AG09319 (cell line): ENCODE data around the gene BFSP1.

Experiments
- DNase-seq: peaks from one replicate; pipeline ENCODE4 v3.0.0-alpha.2; 2010; ENCODE audit warnings: low read depth; ENCODE audit errors: extremely low read depth
- TF ChIP-seq, protein P1 (sequence below): IDR thresholded peaks from 2 replicates; pipeline ENCODE4 v1.5.1; 2011; ENCODE audit warnings: low read depth, mild to moderate bottlenecking, inconsistent platforms, low read length, moderate library complexity

The BFSP1 gene

DNA sequence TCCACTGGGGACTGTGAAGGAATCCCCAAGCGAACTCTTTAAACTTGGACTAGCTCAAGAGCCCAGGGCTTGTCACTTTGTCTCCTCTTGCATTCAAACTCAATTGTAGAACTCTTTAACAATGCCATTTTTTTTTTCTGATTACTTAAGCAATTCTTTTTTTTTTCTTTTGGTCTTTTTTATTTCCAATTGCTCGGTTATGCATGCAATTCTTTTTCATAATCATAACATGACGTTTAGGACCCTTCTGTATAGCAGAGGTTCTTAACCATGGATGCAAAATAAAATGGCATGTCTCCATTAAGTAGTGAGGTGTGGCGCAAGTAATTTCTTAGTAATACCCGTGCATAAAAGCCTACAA lies 466 bp upstream of the BFSP1 start:
- no peak for DNase-seq
- TF ChIP-seq, protein P1, sequence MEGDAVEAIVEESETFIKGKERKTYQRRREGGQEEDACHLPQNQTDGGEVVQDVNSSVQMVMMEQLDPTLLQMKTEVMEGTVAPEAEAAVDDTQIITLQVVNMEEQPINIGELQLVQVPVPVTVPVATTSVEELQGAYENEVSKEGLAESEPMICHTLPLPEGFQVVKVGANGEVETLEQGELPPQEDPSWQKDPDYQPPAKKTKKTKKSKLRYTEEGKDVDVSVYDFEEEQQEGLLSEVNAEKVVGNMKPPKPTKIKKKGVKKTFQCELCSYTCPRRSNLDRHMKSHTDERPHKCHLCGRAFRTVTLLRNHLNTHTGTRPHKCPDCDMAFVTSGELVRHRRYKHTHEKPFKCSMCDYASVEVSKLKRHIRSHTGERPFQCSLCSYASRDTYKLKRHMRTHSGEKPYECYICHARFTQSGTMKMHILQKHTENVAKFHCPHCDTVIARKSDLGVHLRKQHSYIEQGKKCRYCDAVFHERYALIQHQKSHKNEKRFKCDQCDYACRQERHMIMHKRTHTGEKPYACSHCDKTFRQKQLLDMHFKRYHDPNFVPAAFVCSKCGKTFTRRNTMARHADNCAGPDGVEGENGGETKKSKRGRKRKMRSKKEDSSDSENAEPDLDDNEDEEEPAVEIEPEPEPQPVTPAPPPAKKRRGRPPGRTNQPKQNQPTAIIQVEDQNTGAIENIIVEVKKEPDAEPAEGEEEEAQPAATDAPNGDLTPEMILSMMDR = no peak

- TF ChIP-seq, protein P1 = no peak
These were observed 1.0 kb downstream of the BFSP1 start for GRCh38 chr20:17530153-17530552.

GRCh38 chr20:17529586-17529985 lies 1.6 kb downstream of the BFSP1 start:
- DNase-seq = no peak
- TF ChIP-seq, protein P1 = no peak

More at GRCh38 chr20:17530153-17530552, 1.0 kb downstream of the BFSP1 start:
- DNase-seq = no peak

DNA sequence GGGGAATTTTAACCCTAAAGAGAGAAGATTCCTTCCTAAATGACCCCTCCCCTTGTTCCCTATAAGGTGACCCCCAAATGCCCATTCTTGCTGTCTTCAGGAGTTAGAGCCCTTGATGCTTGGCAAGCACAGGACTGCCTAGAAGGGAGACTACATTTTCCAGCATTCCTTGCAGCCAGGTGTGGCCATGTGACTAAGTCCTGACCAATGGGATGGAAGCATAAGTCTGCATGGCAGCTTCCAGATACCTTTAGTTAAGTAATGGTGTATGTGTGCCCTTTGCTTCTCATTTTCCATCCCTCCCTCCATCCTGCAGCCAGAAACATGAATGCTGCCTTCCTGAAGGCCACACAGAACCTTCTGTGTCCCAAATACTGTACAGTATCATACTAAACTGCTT lies 5.5 kb downstream of the BFSP1 start:
- TF ChIP-seq, protein P1 = no peak
- DNase-seq = no peak

DNA sequence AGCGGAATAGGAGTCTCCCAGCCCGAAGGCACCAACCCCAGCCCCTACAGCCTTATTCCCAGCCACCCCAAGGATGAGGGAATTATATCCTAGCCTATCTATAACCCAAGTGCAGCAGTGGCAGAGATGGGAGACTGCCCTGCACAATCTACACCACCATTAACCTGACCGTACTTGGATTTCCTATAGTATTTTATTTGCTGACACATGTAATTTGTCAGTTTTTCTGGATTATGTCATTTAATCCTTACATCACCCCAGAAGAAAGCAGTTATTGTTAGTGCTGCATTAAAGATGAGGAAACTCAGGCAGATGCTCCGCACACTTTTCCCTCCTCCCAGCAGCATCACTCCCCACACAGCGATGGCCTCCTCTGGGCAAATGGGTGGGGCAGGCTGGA lies 6.0 kb downstream of the BFSP1 start:
- no peak for DNase-seq
- TF ChIP-seq, protein P1 = no peak

GRCh38 chr20:17524560-17524959 lies 6.6 kb downstream of the BFSP1 start:
- DNase-seq = no peak
- TF ChIP-seq, protein P1 = no peak

- TF ChIP-seq, protein P1 = no peak
- no peak for DNase-seq
These were observed 7.9 kb downstream of the BFSP1 start for GRCh38 chr20:17523326-17523725.

GRCh38 chr20:17522528-17522927 lies 8.7 kb downstream of the BFSP1 start:
- DNase-seq = no peak
- TF ChIP-seq, protein P1 = no peak
